PFSK-1 (cell line): ENCODE data around the gene PPP1R15A.

Experiments
- FOXP2 ChIP-seq: optimal IDR thresholded peaks from 2 replicates; pipeline ENCODE3; 2011; ENCODE audit warnings: borderline replicate concordance, control low read depth, inconsistent platforms; ENCODE audit not compliant: insufficient read depth; ENCODE audit errors: extremely low read length, extremely low read depth
- POLR2AphosphoS5 ChIP-seq: IDR thresholded peaks from 2 replicates; pipeline ENCODE4 v1.6.1; 2012; ENCODE audit warnings: low read depth, mild to moderate bottlenecking, control low read depth, low read length, moderate library complexity
- REST ChIP-seq, 2 experiments: IDR thresholded peaks; 2 replicates each; pipeline versions ENCODE4 v1.6.1 to v1.8.0; 2011 to 2012; ENCODE audit warnings: low read depth in 2 of 2, low read length in 2 of 2, control low read depth in 1 of 2, inconsistent platforms in 1 of 2, mild to moderate bottlenecking in 1 of 2, moderate library complexity in 1 of 2; ENCODE audit not compliant: insufficient read depth in 1 of 2
- SIN3A ChIP-seq: IDR thresholded peaks from 2 replicates; pipeline ENCODE4 v1.6.1; 2012; ENCODE audit warnings: mild to moderate bottlenecking, low read length, moderate library complexity, borderline replicate concordance; ENCODE audit not compliant: insufficient read depth
- TAF1 ChIP-seq: IDR thresholded peaks from 2 replicates; pipeline ENCODE4 v1.6.1; 2012; ENCODE audit warnings: low read length, control low read depth, borderline replicate concordance; ENCODE audit not compliant: insufficient read depth

PPP1R15A gene

GRCh38 chr19:48837687-48838086, 34.5 kb upstream of the PPP1R15A start:
- TF ChIP-seq TAF1 (no peak), POLR2AphosphoS5 (no peak), SIN3A (no peak), FOXP2 (no peak), REST (IDR thresholded peaks at IDR 0.05; ENCODE audit: insufficient read depth in 1 of 2, low read depth in 2 of 2, low read length in 2 of 2) (no peak)

GRCh38 chr19:48841047-48841446, 31.2 kb upstream of the PPP1R15A start:
- TF ChIP-seq SIN3A (no peak), FOXP2 (no peak), POLR2AphosphoS5 (no peak), TAF1 (no peak), REST (IDR thresholded peaks at IDR 0.05; ENCODE audit: insufficient read depth in 1 of 2, low read depth in 2 of 2, low read length in 2 of 2) (no peak)

GRCh38 chr19:48841571-48841970, 30.6 kb upstream of the PPP1R15A start:
- no peak for TF ChIP-seq REST (IDR thresholded peaks at IDR 0.05; ENCODE audit: insufficient read depth in 1 of 2, low read depth in 2 of 2, low read length in 2 of 2)
- TF ChIP-seq SIN3A: no peak
- TF ChIP-seq POLR2AphosphoS5: no peak
- no peak for TF ChIP-seq FOXP2
- no peak for TF ChIP-seq TAF1

- TF ChIP-seq SIN3A: no peak
Observed at GRCh38 chr19:48842789-48843162, 29.4 kb upstream of the PPP1R15A start.

- TF ChIP-seq POLR2AphosphoS5: no peak
- TF ChIP-seq FOXP2: no peak
- TF ChIP-seq TAF1: no peak
- no peak for TF ChIP-seq REST (IDR thresholded peaks at IDR 0.05; ENCODE audit: insufficient read depth in 1 of 2, low read depth in 2 of 2, low read length in 2 of 2)
- no peak for TF ChIP-seq SIN3A
Observed at GRCh38 chr19:48844472-48844871, 27.7 kb upstream of the PPP1R15A start.
